SU-DHL-6 (cell line): ENCODE data around the gene STEAP4.

ENCODE experiments used
- H2AFZ ChIP-seq: fragments of 200-600 bp; sonication (generic); 2 replicates; pipeline ENCODE4 v1.6.1; 2014; ENCODE audit warnings: low read depth, mild to moderate bottlenecking, moderate library complexity, mixed read lengths, antibody characterized with exemption, low read length; ENCODE audit not compliant: severe bottlenecking
- H3F3A ChIP-seq: fragments of 200-600 bp; shearing (Covaris generic); 2 replicates; pipeline ENCODE4 v1.6.0; 2016; ENCODE audit warnings: antibody characterized with exemption, mild to moderate bottlenecking; ENCODE audit not compliant: insufficient read depth
- H3K27ac ChIP-seq: fragments of 200-600 bp; sonication (generic); 2 replicates; pipeline ENCODE4 v1.5.1; 2016; ENCODE audit warnings: low read depth, mild to moderate bottlenecking, low read length, moderate library complexity, mixed read lengths
- H3K27me3 ChIP-seq: fragments of 200-600 bp; sonication (generic), shearing (Covaris generic); 2 replicates; pipeline ENCODE4 v1.6.0; 2014; ENCODE audit warnings: mild to moderate bottlenecking, low read length
- H3K36me3 ChIP-seq: fragments of 200-600 bp; sonication (generic); 2 replicates; pipeline ENCODE4 v1.6.1; 2014; ENCODE audit warnings: mild to moderate bottlenecking, low read length, mixed read lengths
- H3K4me2 ChIP-seq: fragments of 300-600, 200-600 bp; shearing (Covaris generic), sonication (generic); 2 replicates; pipeline ENCODE4 v1.6.0; 2014; ENCODE audit warnings: low read length, low read depth, mild to moderate bottlenecking; ENCODE audit not compliant: poor library complexity, severe bottlenecking
- H3K4me3 ChIP-seq: fragments of 200-600 bp; sonication (generic); 2 replicates; pipeline ENCODE4 v1.5.1; 2014; ENCODE audit warnings: antibody characterized with exemption, low read length, mild to moderate bottlenecking, mixed read lengths; ENCODE audit not compliant: insufficient read depth, poor library complexity, severe bottlenecking
- H3K79me2 ChIP-seq: fragments of 200-600 bp; sonication (generic); 2 replicates; pipeline ENCODE4 v1.6.1; 2014; ENCODE audit warnings: mild to moderate bottlenecking, low read length, moderate library complexity; ENCODE audit not compliant: insufficient read depth
- H3K9ac ChIP-seq: fragments of 200-600 bp; sonication (generic); 2 replicates; pipeline ENCODE4 v1.7.0; 2014; ENCODE audit warnings: mild to moderate bottlenecking, low read length
- H3K9me2 ChIP-seq: fragments of 200-600 bp; sonication (generic); replicated peaks from 2 replicates; pipeline ENCODE4 v1.6.1; 2014; ENCODE audit warnings: low read length; ENCODE audit not compliant: insufficient read depth
- H3K9me3 ChIP-seq: fragments of 200-600 bp; sonication (generic); 2 replicates; pipeline ENCODE4 v1.6.1; 2014; ENCODE audit warnings: low read length, mixed read lengths; ENCODE audit not compliant: insufficient read depth
- H4K20me1 ChIP-seq: fragments of 200-600 bp; sonication (generic); 2 replicates; pipeline ENCODE4 v1.6.1; 2014; ENCODE audit warnings: low read depth, mild to moderate bottlenecking, antibody characterized with exemption, low read length, moderate library complexity, mixed read lengths
- EZH2phosphoT487 ChIP-seq: fragments of 200-600 bp; sonication (generic), shearing (Covaris generic); conservative IDR thresholded peaks from 2 replicates; pipeline ENCODE4 v1.6.1; 2018; ENCODE audit warnings: mild to moderate bottlenecking, antibody characterized with exemption, low read length, moderate library complexity, mixed read lengths
- TF ChIP-seq, protein P1 (sequence below): fragments of 200-600 bp; sonication (generic); IDR thresholded peaks from one replicate; pipeline ENCODE4 v1.5.1; 2017; ENCODE audit warnings: antibody characterized with exemption, mild to moderate bottlenecking, low read length, moderate library complexity; ENCODE audit not compliant: insufficient read depth, poor library complexity, severe bottlenecking

STEAP4 gene

DNA sequence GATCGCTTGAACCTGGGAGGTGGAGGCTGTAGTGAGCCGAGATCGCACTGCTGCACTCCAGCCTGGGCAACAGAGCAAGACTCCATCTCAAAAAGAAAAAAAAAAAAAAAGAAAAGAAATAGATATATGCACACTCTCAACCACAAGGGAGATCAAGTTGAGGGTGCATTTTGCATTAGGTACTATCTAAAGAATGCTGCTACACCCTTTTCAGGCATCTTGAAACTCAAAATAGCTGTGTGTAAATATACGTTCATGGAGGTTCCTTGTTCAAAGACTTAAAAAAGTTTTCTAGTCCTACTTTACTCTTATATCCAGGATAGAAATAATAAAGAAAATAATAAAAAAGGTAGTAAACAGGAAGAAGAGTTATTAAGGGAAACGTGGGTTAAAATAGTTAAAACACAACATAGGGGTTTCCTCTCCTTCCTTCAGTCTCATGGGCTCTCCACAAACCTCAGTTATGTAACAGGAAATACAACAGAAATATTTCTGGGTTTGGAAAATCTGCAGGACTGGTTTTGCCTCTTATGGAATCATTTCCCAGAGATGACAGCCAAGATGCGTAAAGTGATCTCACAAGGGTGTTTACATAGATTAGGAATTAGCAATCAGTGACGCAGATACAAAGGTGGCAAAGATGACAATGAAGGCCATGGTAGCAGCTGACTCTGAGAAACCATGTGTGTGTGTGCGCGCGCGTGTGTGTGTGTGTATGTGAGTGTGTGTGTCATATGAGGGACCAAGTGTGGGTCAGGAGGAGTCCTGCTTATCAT, 15.1 kb downstream of the STEAP4 start:
- no peaks in the 10 kb centered on the region for H3F3A ChIP-seq
- no peaks in the 10 kb centered on the region for H3K36me3 ChIP-seq
- H3K9me2 ChIP-seq: no peaks in the 10 kb centered on the region
- H2AFZ ChIP-seq: no peak overlapping the region
- H3K4me3 ChIP-seq: no peak overlapping the region
- H3K9me3 ChIP-seq: no peaks in the 10 kb centered on the region
- H4K20me1 ChIP-seq: no peaks in the 10 kb centered on the region
- H3K27me3 ChIP-seq: no peaks in the 10 kb centered on the region
- H3K27ac ChIP-seq: no peak overlapping the region
- H3K9ac ChIP-seq: no peak overlapping the region
- no peak overlapping the region for H3K4me2 ChIP-seq
- H3K79me2 ChIP-seq: no peaks in the 10 kb centered on the region
- TF ChIP-seq, protein P1, sequence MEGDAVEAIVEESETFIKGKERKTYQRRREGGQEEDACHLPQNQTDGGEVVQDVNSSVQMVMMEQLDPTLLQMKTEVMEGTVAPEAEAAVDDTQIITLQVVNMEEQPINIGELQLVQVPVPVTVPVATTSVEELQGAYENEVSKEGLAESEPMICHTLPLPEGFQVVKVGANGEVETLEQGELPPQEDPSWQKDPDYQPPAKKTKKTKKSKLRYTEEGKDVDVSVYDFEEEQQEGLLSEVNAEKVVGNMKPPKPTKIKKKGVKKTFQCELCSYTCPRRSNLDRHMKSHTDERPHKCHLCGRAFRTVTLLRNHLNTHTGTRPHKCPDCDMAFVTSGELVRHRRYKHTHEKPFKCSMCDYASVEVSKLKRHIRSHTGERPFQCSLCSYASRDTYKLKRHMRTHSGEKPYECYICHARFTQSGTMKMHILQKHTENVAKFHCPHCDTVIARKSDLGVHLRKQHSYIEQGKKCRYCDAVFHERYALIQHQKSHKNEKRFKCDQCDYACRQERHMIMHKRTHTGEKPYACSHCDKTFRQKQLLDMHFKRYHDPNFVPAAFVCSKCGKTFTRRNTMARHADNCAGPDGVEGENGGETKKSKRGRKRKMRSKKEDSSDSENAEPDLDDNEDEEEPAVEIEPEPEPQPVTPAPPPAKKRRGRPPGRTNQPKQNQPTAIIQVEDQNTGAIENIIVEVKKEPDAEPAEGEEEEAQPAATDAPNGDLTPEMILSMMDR: no peak

DNA sequence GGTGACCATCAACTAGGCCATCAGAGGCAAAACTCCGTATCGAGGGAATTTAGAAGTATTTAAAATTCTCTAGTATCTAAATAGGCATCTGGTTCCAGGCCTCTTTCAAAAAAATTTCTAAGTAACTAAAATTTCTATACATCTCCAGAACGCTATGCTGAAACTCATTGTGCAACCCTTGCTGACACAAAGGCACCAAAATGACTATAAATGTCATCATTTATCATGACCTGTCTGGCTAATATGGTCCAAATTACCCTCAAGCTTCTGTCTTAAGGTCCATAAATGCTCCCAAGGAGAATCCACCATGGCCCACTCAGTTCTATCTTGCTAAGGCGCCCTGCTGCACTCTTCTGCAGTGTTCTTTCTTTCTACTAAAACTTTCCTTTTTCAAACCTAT, 16.2 kb downstream of the STEAP4 start:
- Histone ChIP-seq H3K9me3 (no peaks in the 10 kb centered on the region), H3K27ac (no peak overlapping the region), H3K4me2 (no peak overlapping the region), H3F3A (no peaks in the 10 kb centered on the region), H3K27me3 (no peaks in the 10 kb centered on the region), H3K9ac (no peak overlapping the region), H3K9me2 (no peaks in the 10 kb centered on the region), H2AFZ (no peak overlapping the region), H3K36me3 (no peaks in the 10 kb centered on the region), H3K79me2 (no peaks in the 10 kb centered on the region), H3K4me3 (no peak overlapping the region), H4K20me1 (no peaks in the 10 kb centered on the region)
- no peak for TF ChIP-seq EZH2phosphoT487
- TF ChIP-seq, protein P1: no peak

DNA sequence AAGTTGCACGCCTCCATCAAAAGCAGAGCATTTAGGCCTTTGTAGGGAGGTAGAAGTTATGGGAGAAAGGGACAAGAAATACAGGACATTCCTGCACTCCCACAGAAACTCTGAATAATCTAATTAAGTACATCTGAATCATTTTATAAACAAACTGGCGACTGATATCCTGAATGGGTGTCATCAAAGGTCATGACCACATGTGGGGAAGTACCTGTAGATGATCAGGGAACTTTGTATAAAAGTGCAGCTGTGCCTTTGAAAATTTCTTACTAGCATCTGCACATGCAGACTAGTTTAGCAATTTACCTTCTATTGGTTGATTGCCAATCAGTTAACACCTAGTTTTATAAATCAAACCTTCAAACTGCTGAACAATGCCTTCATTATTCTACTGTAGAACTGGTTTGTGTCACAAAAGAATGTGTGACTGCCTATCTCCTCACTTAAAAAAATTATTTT, 17.1 kb downstream of the STEAP4 start:
- TF ChIP-seq, protein P1: no peak
- no peak for TF ChIP-seq EZH2phosphoT487
- Histone ChIP-seq H3K4me2 (no peak overlapping the region), H3F3A (no peaks in the 10 kb centered on the region), H3K27me3 (no peaks in the 10 kb centered on the region), H3K9ac (no peak overlapping the region), H3K36me3 (no peaks in the 10 kb centered on the region), H2AFZ (no peak overlapping the region), H3K9me3 (no peaks in the 10 kb centered on the region), H3K9me2 (no peaks in the 10 kb centered on the region), H4K20me1 (no peaks in the 10 kb centered on the region), H3K79me2 (no peaks in the 10 kb centered on the region), H3K4me3 (no peak overlapping the region), H3K27ac (no peak overlapping the region)
